IPS DF 4.7 (cell line): ENCODE data around the gene CAMLG.

Source experiments
- DNase-seq: peaks from one replicate; pipeline ENCODE4 v3.0.0-alpha.2; 2013; ENCODE audit warnings: low spot score; ENCODE audit errors: extremely low read depth

Gene CAMLG

GRCh38 chr5:134777366-134777765 lies 39.0 kb downstream of the CAMLG start:
- no peak for DNase-seq

DNA sequence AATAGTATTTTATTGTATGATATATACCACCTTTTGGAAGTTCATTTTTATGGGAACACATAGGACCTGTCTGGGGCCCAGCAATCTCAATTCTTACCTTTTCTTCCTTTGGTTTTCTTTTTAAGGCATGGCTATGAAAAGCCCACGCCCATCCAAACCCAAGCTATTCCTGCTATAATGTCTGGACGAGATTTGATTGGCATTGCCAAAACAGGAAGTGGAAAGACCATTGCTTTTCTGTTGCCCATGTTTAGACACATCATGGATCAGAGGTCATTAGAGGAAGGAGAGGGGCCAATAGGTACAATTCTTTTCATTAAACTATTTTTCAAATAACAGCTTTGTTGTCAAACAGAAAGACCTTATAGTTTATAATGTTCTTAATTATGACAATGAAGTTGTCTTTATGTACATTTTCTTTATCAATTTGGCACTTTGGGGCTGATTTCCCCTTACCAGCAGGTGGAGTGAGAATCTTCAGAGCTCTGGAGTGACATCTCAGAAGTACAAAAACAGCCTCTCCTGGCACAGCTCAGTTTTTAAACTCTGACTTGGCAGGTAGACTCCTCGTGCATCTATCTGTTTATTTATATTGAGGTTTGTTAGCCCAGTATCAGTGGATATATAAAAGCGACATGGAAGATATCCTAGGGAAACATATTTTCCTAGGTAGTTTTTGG lies 46.0 kb downstream of the CAMLG start:
- no peak for DNase-seq

- DNase-seq, result peak; percentile 11
Observed at GRCh38 chr5:134784946-134785620, 46.7 kb downstream of the CAMLG start.

DNA sequence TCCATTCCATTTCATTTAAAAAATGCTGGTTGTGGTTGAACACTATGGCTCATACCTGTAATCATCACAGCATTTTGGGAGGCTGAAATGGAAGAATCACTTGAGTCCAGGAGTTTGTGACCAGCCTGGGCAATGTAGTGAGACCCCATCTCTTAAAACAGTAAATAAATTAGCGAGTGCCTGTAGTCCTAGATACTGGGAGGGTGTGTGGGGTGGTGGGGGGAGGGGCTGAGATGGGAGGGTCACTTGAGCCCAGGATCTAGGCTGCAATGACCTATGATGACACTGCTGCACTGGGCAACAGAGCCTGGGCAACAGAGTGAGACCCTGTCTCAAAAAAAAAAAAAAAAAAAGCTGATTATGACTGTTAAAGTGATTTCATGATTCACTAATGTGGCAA lies 49.3 kb downstream of the CAMLG start:
- no peak for DNase-seq

GRCh38 chr5:134791580-134791979 lies 53.2 kb downstream of the CAMLG start:
- DNase-seq, result no peak

DNA sequence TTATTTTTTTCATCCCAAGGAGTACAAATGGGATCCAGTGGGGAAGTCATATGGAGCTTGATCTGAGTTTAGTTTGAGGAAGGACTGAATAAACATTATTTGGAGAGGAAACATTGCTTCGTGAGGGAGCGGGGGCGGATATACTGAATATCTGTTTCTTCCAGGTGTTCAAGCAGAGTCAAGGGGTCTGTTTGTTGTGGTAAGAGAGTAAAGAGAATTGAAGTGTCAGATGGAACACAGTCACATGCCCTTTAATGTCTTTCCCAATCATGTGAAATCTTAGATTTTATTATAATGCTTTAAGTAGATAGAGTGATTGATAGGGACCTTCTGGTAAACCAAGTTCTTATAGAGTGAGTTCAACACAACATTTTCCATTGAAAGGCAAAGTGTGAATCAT lies 53.9 kb downstream of the CAMLG start:
- no peak for DNase-seq

- no peak for DNase-seq
Observed at GRCh38 chr5:134793111-134793510, 54.8 kb downstream of the CAMLG start.

GRCh38 chr5:134794082-134794481 lies 55.7 kb downstream of the CAMLG start:
- DNase-seq, result no peak

- DNase-seq, result no peak
Observed at GRCh38 chr5:134794819-134795218, 56.5 kb downstream of the CAMLG start.

GRCh38 chr5:134798468-134798867 lies 60.1 kb downstream of the CAMLG start:
- no peak for DNase-seq
